ENCODE data around the gene CCDC89. TPM values are rescaled to one million over a fixed set of nuclear protein-coding genes. Genes with fewer than 3 reads are reported as not detected.

The CCDC89 gene
- total and polyA plus RNA-seq, 2 of the 13 experiments (the other 11 are each of a cell fraction or from before 2014, with no cell fraction given) = 0.13 to 0.38 TPM

- TF ChIP-seq ZBTB40 (IDR thresholded peaks at IDR 0.05) (no peak), ZBTB40 (CRISPR knock-in tag; IDR thresholded peaks at IDR 0.05) (no peak), FOXP1 (IDR thresholded peaks at IDR 0.05) (no peak), FOXP1 (CRISPR knock-in tag; IDR thresholded peaks at IDR 0.05) (no peak), SETDB1 (CRISPR knock-in tag; IDR thresholded peaks at IDR 0.05; ENCODE audit: borderline replicate concordance) (no peak), THAP11 (CRISPR knock-in tag; IDR thresholded peaks at IDR 0.05) (no peak), ZNF263 (CRISPR knock-in tag; IDR thresholded peaks at IDR 0.05) (no peak), KDM5B (CRISPR knock-in tag; IDR thresholded peaks at IDR 0.05; ENCODE audit: borderline replicate concordance) (no peak), CREM (IDR thresholded peaks at IDR 0.05) (no peak), CREM (CRISPR knock-in tag; IDR thresholded peaks at IDR 0.05) (no peak), TP53 (CRISPR knock-in tag; conservative IDR thresholded peaks at IDR 0.05) (no peak), ZNF264 (CRISPR knock-in tag; IDR thresholded peaks at IDR 0.05) (no peak), TERF1 (CRISPR knock-in tag; IDR thresholded peaks at IDR 0.05) (no peak), RELA (CRISPR knock-in tag; IDR thresholded peaks at IDR 0.05) (no peak), FOXK2 (IDR thresholded peaks at IDR 0.05) (no peak), XRCC5 (optimal IDR thresholded peaks at IDR 0.05; ENCODE audit: low read length) (no peak), ZNF280B (CRISPR knock-in tag; IDR thresholded peaks at IDR 0.05; ENCODE audit: borderline replicate concordance) (no peak), ZNF124 (CRISPR knock-in tag; IDR thresholded peaks at IDR 0.05) (no peak), HIC2 (CRISPR knock-in tag; IDR thresholded peaks at IDR 0.05; ENCODE audit: low read depth) (no peak), GATAD1 (CRISPR knock-in tag; IDR thresholded peaks at IDR 0.05) (no peak)
Measured at GRCh38 chr11:85656777-85657176, 29.2 kb downstream of the CCDC89 start (continued).

Data from HepG2 (cell line).